Right ventricle myocardium superior (tissue), 1 donor: ENCODE measurements around the gene SFMBT2. TPM values are rescaled to one million over a fixed set of nuclear protein-coding genes. Genes with fewer than 3 reads are reported as not detected.
A peak's percentile ranks its signal among the peaks of the same experiment; 100 is the strongest.

Experiments used
- ATAC-seq: fragments of 200-7000 bp; cut with Tn5 transposase; one replicate; pipeline ENCODE4 v1.9.1; 2020; ENCODE audit warnings: mild to moderate bottlenecking; ENCODE audit not compliant: poor library complexity
- DNase-seq: peaks from one replicate; pipeline ENCODE4 v3.0.0-alpha.2; 2020
- intact Hi-C: fragments of 100-400 bp; cut with DNase I; formaldehyde crosslinking; loops from one replicate; pipeline ENCODE4 v1.11.2; 2022
- total RNA-seq: library from RNA; stranded (reverse); fragmentation: NEBNext Ultra II Directional; extraction: Animal tissue kit (Norgen Biotek cat#: 25700); gene quantifications from one replicate; pipeline ENCODE4 v1.2.1, GENCODE V29; 2021
- donor health status: DM: no; HTN: yes; CAD: no; lungs with severe emphysema.

Gene SFMBT2
- total RNA-seq, 1 donor from 2014 or later, result 9.4 TPM

- ATAC-seq (peak; percentile 92), DNase-seq (no peak)
- intact Hi-C loops, result loop anchor here (10.0 kb wide), 2 partner anchors 59 to 71 kb away; no protein-coding TSS in a partner anchor
Observed at GRCh38 chr10:7345717-7346116, 65.1 kb downstream of the SFMBT2 start.

- intact Hi-C loops, result loop anchor here (10.0 kb wide), 2 partner anchors 62 to 68 kb away; no protein-coding TSS in a partner anchor
- DNase-seq (no peak), ATAC-seq (no peak)
Observed at GRCh38 chr10:7343040-7343439, 67.8 kb downstream of the SFMBT2 start.

GRCh38 chr10:7340179-7340874 lies 70.5 kb downstream of the SFMBT2 start:
- DNase-seq (peak; percentile 50), ATAC-seq (peak; percentile 90)
- intact Hi-C loops, result loop anchor here (10.0 kb wide), 2 partner anchors 64 to 66 kb away; no protein-coding TSS in a partner anchor

- DNase-seq, result no peak
- peak; percentile 30 for ATAC-seq
- intact Hi-C loops, result no loop called here
Observed at GRCh38 chr10:7339510-7339909, 71.3 kb downstream of the SFMBT2 start.

- DNase-seq (no peak), ATAC-seq (no peak)
- intact Hi-C loops, result no loop called here
Observed at GRCh38 chr10:7338469-7338868, 72.4 kb downstream of the SFMBT2 start.

- intact Hi-C loops, result no loop called here
- DNase-seq (no peak), ATAC-seq (no peak)
Observed at GRCh38 chr10:7337431-7338171, 73.2 kb downstream of the SFMBT2 start.

GRCh38 chr10:7335977-7336376 lies 74.9 kb downstream of the SFMBT2 start:
- no peak for DNase-seq
- intact Hi-C loops, result no loop called here
- ATAC-seq, result no peak

GRCh38 chr10:7334642-7334964 lies 76.2 kb downstream of the SFMBT2 start:
- DNase-seq (no peak), ATAC-seq (no peak)
- intact Hi-C loops, result no loop called here

- peak; percentile 21 for ATAC-seq
- DNase-seq, result no peak
- intact Hi-C loops, result no loop called here
Observed at GRCh38 chr10:7333961-7334641, 76.7 kb downstream of the SFMBT2 start.

GRCh38 chr10:7329219-7329618 lies 81.6 kb downstream of the SFMBT2 start:
- DNase-seq, result no peak
- no peak for ATAC-seq
- intact Hi-C loops, result no loop called here

GRCh38 chr10:7327885-7328284 lies 82.9 kb downstream of the SFMBT2 start:
- intact Hi-C loops, result no loop called here
- ATAC-seq, result no peak
- DNase-seq, result no peak

GRCh38 chr10:7322623-7323022 lies 88.2 kb downstream of the SFMBT2 start:
- DNase-seq (no peak), ATAC-seq (no peak)
- intact Hi-C loops, result no loop called here

GRCh38 chr10:7320072-7320471 lies 90.8 kb downstream of the SFMBT2 start:
- intact Hi-C loops, result no loop called here
- ATAC-seq, result peak; percentile 25
- DNase-seq, result no peak

GRCh38 chr10:7319632-7320031 lies 91.2 kb downstream of the SFMBT2 start:
- DNase-seq, result no peak
- intact Hi-C loops, result no loop called here
- ATAC-seq, result no peak

GRCh38 chr10:7318836-7319235 lies 92.0 kb downstream of the SFMBT2 start:
- DNase-seq (no peak), ATAC-seq (peak; percentile 66)
- intact Hi-C loops, result no loop called here

GRCh38 chr10:7317786-7318446 lies 92.9 kb downstream of the SFMBT2 start:
- ATAC-seq (no peak), DNase-seq (no peak)
- intact Hi-C loops, result no loop called here

- ATAC-seq (no peak), DNase-seq (no peak)
- intact Hi-C loops, result no loop called here
Observed at GRCh38 chr10:7316839-7317238, 94.0 kb downstream of the SFMBT2 start.

GRCh38 chr10:7315906-7316305 lies 94.9 kb downstream of the SFMBT2 start:
- DNase-seq, result no peak
- intact Hi-C loops, result no loop called here
- ATAC-seq, result no peak

GRCh38 chr10:7314170-7314569 lies 96.7 kb downstream of the SFMBT2 start:
- DNase-seq (no peak), ATAC-seq (no peak)
- intact Hi-C loops, result no loop called here
